Nephron (organoid): ENCODE data around the gene ZNF555.

ENCODE experiments used
- H3K27ac Mint-ChIP-seq, 3 experiments: 2 replicates each; pipeline ENCODE4 v1.8.0; 2020; ENCODE audit warnings: mixed read lengths in 3 of 3, mild to moderate bottlenecking in 2 of 3, moderate library complexity in 1 of 3
- H3K27me3 Mint-ChIP-seq: 2 replicates; pipeline ENCODE4 v1.8.0; 2021; ENCODE audit warnings: low read depth, mild to moderate bottlenecking, moderate library complexity, mixed read lengths
- H3K36me3 Mint-ChIP-seq: 2 replicates; pipeline ENCODE4 v1.8.0; 2020; ENCODE audit warnings: low read depth, mixed read lengths
- H3K4me1 Mint-ChIP-seq: 2 replicates; pipeline ENCODE4 v1.8.0; 2020; ENCODE audit warnings: mixed read lengths
- H3K4me3 Mint-ChIP-seq, 3 experiments: 2 replicates each; pipeline ENCODE4 v1.8.0; 2020; ENCODE audit warnings: mild to moderate bottlenecking in 3 of 3, mixed read lengths in 3 of 3, moderate library complexity in 2 of 3
- H3K9me3 Mint-ChIP-seq: 2 replicates; pipeline ENCODE4 v1.8.0; 2020; ENCODE audit warnings: mixed read lengths
- CTCF ChIP-seq, 3 experiments: fragments of 200-600 bp; sonication (generic); IDR thresholded peaks; one replicate each; pipeline ENCODE4 v1.5.0; 2021; ENCODE audit warnings: antibody characterized with exemption in 3 of 3; ENCODE audit not compliant: unreplicated experiment in 3 of 3

The ZNF555 gene

GRCh38 chr19:2847507-2847906, 6.2 kb downstream of the ZNF555 start:
- Mint-ChIP-seq H3K9me3 (peaks cover 55% of the 10 kb centered on the region), H3K4me3 (no peak overlapping the region), H3K27ac (no peak overlapping the region), H3K4me1 (peaks cover 21% of the 10 kb centered on the region), H3K27me3 (no peaks in the 10 kb centered on the region), H3K36me3 (peaks cover 92% of the 10 kb centered on the region)
- TF ChIP-seq CTCF (IDR thresholded peaks at IDR 0.05; ENCODE audit: unreplicated experiment in 3 of 3), result no peak

- H3K36me3 Mint-ChIP-seq, result peaks cover 93% of the 10 kb centered on the region
- H3K4me3 Mint-ChIP-seq, result no peak overlapping the region
- no peak for TF ChIP-seq CTCF (IDR thresholded peaks at IDR 0.05; ENCODE audit: unreplicated experiment in 3 of 3)
- H3K4me1 Mint-ChIP-seq, result peaks cover 19% of the 10 kb centered on the region
- no peaks in the 10 kb centered on the region for H3K27me3 Mint-ChIP-seq
- H3K9me3 Mint-ChIP-seq, result peaks cover 65% of the 10 kb centered on the region
- no peak overlapping the region for H3K27ac Mint-ChIP-seq
These were observed 7.3 kb downstream of the ZNF555 start for GRCh38 chr19:2848616-2849015.

GRCh38 chr19:2850256-2850925, 9.1 kb downstream of the ZNF555 start:
- H3K9me3 Mint-ChIP-seq, result peaks cover 74% of the 10 kb centered on the region
- H3K4me3 Mint-ChIP-seq, result no peak overlapping the region
- peaks cover 97% of the 10 kb centered on the region for H3K36me3 Mint-ChIP-seq
- H3K4me1 Mint-ChIP-seq, result peaks cover 16% of the 10 kb centered on the region
- no peaks in the 10 kb centered on the region for H3K27me3 Mint-ChIP-seq
- no peak overlapping the region for H3K27ac Mint-ChIP-seq
- TF ChIP-seq CTCF (IDR thresholded peaks at IDR 0.05; ENCODE audit: unreplicated experiment in 3 of 3), result no peak

GRCh38 chr19:2852598-2852997, 11.3 kb downstream of the ZNF555 start:
- no peak for TF ChIP-seq CTCF (IDR thresholded peaks at IDR 0.05; ENCODE audit: unreplicated experiment in 3 of 3)
- Mint-ChIP-seq H3K4me1 (no peaks in the 10 kb centered on the region), H3K9me3 (peaks cover 77% of the 10 kb centered on the region), H3K36me3 (peaks cover 95% of the 10 kb centered on the region), H3K27ac (no peak overlapping the region), H3K4me3 (no peak overlapping the region), H3K27me3 (no peaks in the 10 kb centered on the region)

GRCh38 chr19:2853015-2853606, 11.8 kb downstream of the ZNF555 start:
- TF ChIP-seq CTCF (IDR thresholded peaks at IDR 0.05; ENCODE audit: unreplicated experiment in 3 of 3), result no peak
- H3K9me3 Mint-ChIP-seq, result peaks cover 77% of the 10 kb centered on the region
- H3K4me3 Mint-ChIP-seq, result no peak overlapping the region
- no peak overlapping the region for H3K27ac Mint-ChIP-seq
- H3K4me1 Mint-ChIP-seq, result no peaks in the 10 kb centered on the region
- H3K27me3 Mint-ChIP-seq, result no peaks in the 10 kb centered on the region
- peaks cover 96% of the 10 kb centered on the region for H3K36me3 Mint-ChIP-seq

- Mint-ChIP-seq H3K36me3 (peaks cover 99% of the 10 kb centered on the region), H3K27ac (no peak overlapping the region), H3K4me1 (no peaks in the 10 kb centered on the region), H3K4me3 (no peak overlapping the region), H3K9me3 (peaks cover 82% of the 10 kb centered on the region), H3K27me3 (no peaks in the 10 kb centered on the region)
- no peak for TF ChIP-seq CTCF (IDR thresholded peaks at IDR 0.05; ENCODE audit: unreplicated experiment in 3 of 3)
These were observed 13.6 kb downstream of the ZNF555 start for GRCh38 chr19:2854849-2855248.
